Esophagus muscularis mucosa (tissue), 4 donors: Measurements from ENCODE around the gene REG4. TPM values are rescaled to one million over a fixed set of nuclear protein-coding genes. Genes with fewer than 3 reads are reported as not detected.
A peak's percentile ranks its signal among the peaks of the same experiment; 100 is the strongest.

Experiments
- DNase-seq: peaks from one replicate; pipeline ENCODE4 v3.0.0-alpha.2; 2017; ENCODE audit errors: extremely low spot score
- H3K27ac ChIP-seq, 4 donors: fragments of 200-600 bp; sonication (generic); replicated peaks in 1 of 4; 1 replicate in 3 of 4; 2 replicates in 1 of 4; pipeline ENCODE4 v1.5.1; 2016 to 2019; ENCODE audit warnings: mild to moderate bottlenecking in 1 of 4
- H3K27me3 ChIP-seq, 4 donors: fragments of 200-600 bp; sonication (generic); one replicate each; pipeline versions ENCODE4 v1.5.1 to v1.6.0; 2016 to 2019
- H3K36me3 ChIP-seq, 4 donors: fragments of 200-600 bp; sonication (generic); one replicate each; pipeline ENCODE4 v1.5.1; 2016 to 2019
- H3K4me1 ChIP-seq, 4 donors: fragments of 200-600 bp; sonication (generic); one replicate each; pipeline ENCODE4 v1.5.1; 2016 to 2019
- H3K4me3 ChIP-seq, 4 donors: fragments of 200-600 bp; sonication (generic); 1 replicate in 2 of 4; 2 replicates in 2 of 4; pipeline ENCODE4 v1.5.1; 2016 to 2019; ENCODE audit warnings: mild to moderate bottlenecking in 4 of 4, moderate library complexity in 1 of 4
- H3K9me3 ChIP-seq, 4 donors: fragments of 200-600 bp; sonication (generic); 1 replicate in 3 of 4; 2 replicates in 1 of 4; pipeline ENCODE4 v1.5.1; 2016 to 2019
- EP300 ChIP-seq: sonication (generic); formaldehyde crosslinking; IDR thresholded peaks from one replicate; pipeline ENCODE4 v1.6.1; 2017; ENCODE audit warnings: antibody characterized with exemption
- POLR2A ChIP-seq: fragments of 450-650 bp; IDR thresholded peaks from one replicate; pipeline ENCODE4 v1.6.1; 2017; ENCODE audit warnings: antibody characterized with exemption, moderate library complexity, mild to moderate bottlenecking, low read depth
- POLR2AphosphoS5 ChIP-seq, 2 donors: sonication (generic); formaldehyde crosslinking; IDR thresholded peaks; one replicate each; pipeline ENCODE4 v1.6.1; 2017; ENCODE audit warnings: antibody characterized with exemption in 2 of 2
- WGBS: methylation state at CpG from one replicate; pipeline ENCODE4 v1.1.5; 2018; 5-methylcytosine and 5-hydroxymethylcytosine counted together
- intact Hi-C: fragments of 100-400 bp; cut with DNase I; formaldehyde crosslinking; loops from one replicate; pipeline ENCODE4 v1.15.1; 2023
- total RNA-seq, 4 donors: library from RNA; depleted of rRNA; stranded (reverse); fragments of >200 nt; gene quantifications; one replicate each; pipeline versions ENCODE4 v1.1.0 to v1.2.1, GENCODE V29; 2016
- TF ChIP-seq, protein P1 (sequence below), 3 experiments: fragments of 200-600 bp in 2 of 3; fragments of 450-650 bp in 1 of 3; sonication (generic) in 2 of 3; IDR thresholded peaks; one replicate each; pipeline ENCODE4 v1.5.1; 2017 to 2019; ENCODE audit warnings: antibody characterized with exemption in 3 of 3, mild to moderate bottlenecking in 2 of 3, moderate library complexity in 1 of 3

The REG4 gene
- total RNA-seq, 4 donors from 2014 or later = not detected

GRCh38 chr1:119748040-119748439, 63.2 kb downstream of the REG4 start:
- intact Hi-C loops = no loop called here
- no peak overlapping the region for H3K27ac ChIP-seq
- no peaks in the 10 kb centered on the region for H3K9me3 ChIP-seq
- WGBS = 54% methylated on average over 4 of the region's 4 CpGs
- no peaks in the 10 kb centered on the region for H3K27me3 ChIP-seq
- TF ChIP-seq, protein P1, sequence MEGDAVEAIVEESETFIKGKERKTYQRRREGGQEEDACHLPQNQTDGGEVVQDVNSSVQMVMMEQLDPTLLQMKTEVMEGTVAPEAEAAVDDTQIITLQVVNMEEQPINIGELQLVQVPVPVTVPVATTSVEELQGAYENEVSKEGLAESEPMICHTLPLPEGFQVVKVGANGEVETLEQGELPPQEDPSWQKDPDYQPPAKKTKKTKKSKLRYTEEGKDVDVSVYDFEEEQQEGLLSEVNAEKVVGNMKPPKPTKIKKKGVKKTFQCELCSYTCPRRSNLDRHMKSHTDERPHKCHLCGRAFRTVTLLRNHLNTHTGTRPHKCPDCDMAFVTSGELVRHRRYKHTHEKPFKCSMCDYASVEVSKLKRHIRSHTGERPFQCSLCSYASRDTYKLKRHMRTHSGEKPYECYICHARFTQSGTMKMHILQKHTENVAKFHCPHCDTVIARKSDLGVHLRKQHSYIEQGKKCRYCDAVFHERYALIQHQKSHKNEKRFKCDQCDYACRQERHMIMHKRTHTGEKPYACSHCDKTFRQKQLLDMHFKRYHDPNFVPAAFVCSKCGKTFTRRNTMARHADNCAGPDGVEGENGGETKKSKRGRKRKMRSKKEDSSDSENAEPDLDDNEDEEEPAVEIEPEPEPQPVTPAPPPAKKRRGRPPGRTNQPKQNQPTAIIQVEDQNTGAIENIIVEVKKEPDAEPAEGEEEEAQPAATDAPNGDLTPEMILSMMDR (IDR thresholded peaks at IDR 0.05) = no peak
- TF ChIP-seq POLR2A = no peak
- no peak for TF ChIP-seq POLR2AphosphoS5 (IDR thresholded peaks at IDR 0.05)
- no peak for TF ChIP-seq EP300
- no peak for DNase-seq
- peaks cover 4 to 34% (median 23%) of the 10 kb centered on the region in 4 donors for H3K4me1 ChIP-seq
- no peak overlapping the region for H3K4me3 ChIP-seq
- H3K36me3 ChIP-seq = peaks cover 0 to 43% (median 0%) of the 10 kb centered on the region in 4 donors

GRCh38 chr1:119747451-119747850, 63.8 kb downstream of the REG4 start:
- WGBS = 55% methylated on average over 3 of the region's 3 CpGs
- DNase-seq = no peak
- TF ChIP-seq EP300 (no peak), POLR2A (no peak), POLR2AphosphoS5 (IDR thresholded peaks at IDR 0.05) (no peak)
- TF ChIP-seq, protein P1 (IDR thresholded peaks at IDR 0.05) = no peak
- Histone ChIP-seq H3K27me3 (no peaks in the 10 kb centered on the region), H3K27ac (no peak overlapping the region), H3K4me3 (no peak overlapping the region), H3K4me1 (peaks cover 10 to 40% (median 29%) of the 10 kb centered on the region in 4 donors), H3K36me3 (peaks cover 0 to 37% (median 0%) of the 10 kb centered on the region in 4 donors), H3K9me3 (no peaks in the 10 kb centered on the region)
- intact Hi-C loops = no loop called here

GRCh38 chr1:119745034-119745433, 66.2 kb downstream of the REG4 start:
- Histone ChIP-seq H3K4me3 (no peak overlapping the region), H3K27me3 (no peaks in the 10 kb centered on the region), H3K27ac (no peak overlapping the region), H3K4me1 (peaks cover 11 to 52% (median 40%) of the 10 kb centered on the region in 4 donors), H3K36me3 (peaks cover 0 to 13% (median 2%) of the 10 kb centered on the region in 4 donors), H3K9me3 (no peaks in the 10 kb centered on the region)
- intact Hi-C loops = loop anchor here (2.0 kb wide), 1 partner anchor 64 kb away; no protein-coding TSS in a partner anchor
- DNase-seq = no peak
- TF ChIP-seq POLR2AphosphoS5 (IDR thresholded peaks at IDR 0.05) = no peak
- TF ChIP-seq POLR2A = no peak
- TF ChIP-seq, protein P1 (IDR thresholded peaks at IDR 0.05) = no peak
- TF ChIP-seq EP300 = no peak
- WGBS = 88% methylated on average over 1 of the region's 1 CpG

GRCh38 chr1:119744598-119744942, 66.7 kb downstream of the REG4 start:
- intact Hi-C loops = loop anchor here (2.0 to 5.0 kb wide), 2 partner anchors 64 to 128 kb away; no protein-coding TSS in a partner anchor
- Histone ChIP-seq H3K9me3 (no peaks in the 10 kb centered on the region), H3K36me3 (peaks cover 0 to 9% (median 3%) of the 10 kb centered on the region in 4 donors), H3K27me3 (no peaks in the 10 kb centered on the region), H3K27ac (peak overlapping the region in 1 of 4 donors; percentile 79), H3K4me1 (peaks cover 11 to 52% (median 40%) of the 10 kb centered on the region in 4 donors), H3K4me3 (no peak overlapping the region)
- TF ChIP-seq, protein P1 (IDR thresholded peaks at IDR 0.05) = no peak
- TF ChIP-seq EP300 (no peak), POLR2AphosphoS5 (IDR thresholded peaks at IDR 0.05) (no peak), POLR2A (no peak)
- no peak for DNase-seq
- 93% methylated on average over 1 of the region's 1 CpG for WGBS

Other genes starting within 250 kb of the REG4 start
- gene ZNF697, start 163.2 kb downstream of the REG4 start, total RNA-seq = 1 to 10 TPM; 2.0 to 4.8 (median 4.0) TPM
- gene PHGDH, start 99.5 kb downstream of the REG4 start, total RNA-seq = 10 to 100 TPM; 20.3 to 42.7 (median 21.9) TPM
- gene HMGCS2, start 42.6 kb downstream of the REG4 start, total RNA-seq = 1 to 10 TPM in 1 of 4 donors, under 1 TPM in 1, not detected in 2; 0.83 to 1.1 TPM
- gene ADAM30, start 85.1 kb upstream of the REG4 start, total RNA-seq = not detected